Cardiac muscle cell (in vitro differentiated cells and primary cell): Measurements from ENCODE around the gene JAKMIP2. TPM values are rescaled to one million over a fixed set of nuclear protein-coding genes. Genes with fewer than 3 reads are reported as not detected.
"Not testable (repeated sequence)": the region's sequence is repeated elsewhere in the genome, so short reads cannot be mapped to it uniquely, and the experiment has no call there.

Experiments used
- DNase-seq, 2 donors: peaks; one replicate each; pipeline versions ENCODE4 v3.0.0 to v3.0.0-alpha.2; 2010 to 2017; ENCODE audit warnings: low read depth in 1 of 2, low spot score in 1 of 2
- H3K27ac ChIP-seq: fragments of 200-600 bp; sonication (generic); 2 replicates; pipeline ENCODE4 v1.5.1; 2016
- H3K27me3 ChIP-seq: fragments of 200-600 bp; sonication (generic); 2 replicates; pipeline ENCODE4 v1.6.0; 2016; ENCODE audit warnings: control low read depth
- H3K36me3 ChIP-seq: fragments of 200-600 bp; sonication (generic); 2 replicates; pipeline ENCODE4 v1.5.1; 2016; ENCODE audit warnings: control low read depth
- H3K4me1 ChIP-seq: fragments of 200-600 bp; sonication (generic); 2 replicates; pipeline ENCODE4 v1.8.1; 2017; ENCODE audit warnings: low read depth, mild to moderate bottlenecking, mixed run types
- H3K4me3 ChIP-seq: fragments of 200-600 bp; sonication (generic); 2 replicates; pipeline ENCODE4 v1.5.1; 2016; ENCODE audit warnings: mild to moderate bottlenecking
- H3K9me3 ChIP-seq: fragments of 200-600 bp; sonication (generic); 2 replicates; pipeline ENCODE4 v1.5.1; 2017; ENCODE audit warnings: low read depth, mild to moderate bottlenecking, control low read depth
- polyA plus RNA-seq: library from polyadenylated mRNA; unstranded; fragments of >200 nt; fragmentation: Nextera tagmentation; extraction: Ambion mirVana; gene quantifications from 2 replicates; pipeline ENCODE4 v1.2.1, GENCODE V29; 2016
- total RNA-seq: library from RNA; depleted of rRNA; stranded (reverse); fragments of >200 nt; gene quantifications from 2 replicates; pipeline ENCODE4 v1.2.3, GENCODE V29; 2016
- TF ChIP-seq, protein P1 (sequence below): IDR thresholded peaks from 2 replicates; pipeline ENCODE4 v1.5.1; 2012; ENCODE audit warnings: low read depth, mild to moderate bottlenecking, low read length

The JAKMIP2 gene
- total and polyA plus RNA-seq, 2 experiments from 2014 or later, result 14.5 to 15.9 TPM

DNA sequence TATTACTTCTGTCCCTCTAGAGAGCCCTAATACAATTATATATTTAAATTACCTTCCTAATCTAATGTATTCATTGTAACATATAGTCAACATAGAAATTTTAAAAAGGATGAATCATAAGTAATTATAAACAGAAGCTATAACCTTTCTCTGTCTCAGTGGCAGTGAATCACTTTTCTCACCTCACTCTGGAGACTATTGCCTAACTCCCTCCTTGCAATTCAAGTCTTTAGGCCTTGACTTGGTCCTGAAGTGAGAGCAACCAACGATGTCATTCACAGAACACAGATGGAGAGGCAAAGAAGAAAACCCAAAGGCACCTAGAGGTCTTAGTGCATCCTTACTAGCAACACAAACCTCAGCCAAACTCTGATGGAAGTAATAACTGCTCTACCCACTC, 139.4 kb downstream of the JAKMIP2 start:
- TF ChIP-seq, protein P1, sequence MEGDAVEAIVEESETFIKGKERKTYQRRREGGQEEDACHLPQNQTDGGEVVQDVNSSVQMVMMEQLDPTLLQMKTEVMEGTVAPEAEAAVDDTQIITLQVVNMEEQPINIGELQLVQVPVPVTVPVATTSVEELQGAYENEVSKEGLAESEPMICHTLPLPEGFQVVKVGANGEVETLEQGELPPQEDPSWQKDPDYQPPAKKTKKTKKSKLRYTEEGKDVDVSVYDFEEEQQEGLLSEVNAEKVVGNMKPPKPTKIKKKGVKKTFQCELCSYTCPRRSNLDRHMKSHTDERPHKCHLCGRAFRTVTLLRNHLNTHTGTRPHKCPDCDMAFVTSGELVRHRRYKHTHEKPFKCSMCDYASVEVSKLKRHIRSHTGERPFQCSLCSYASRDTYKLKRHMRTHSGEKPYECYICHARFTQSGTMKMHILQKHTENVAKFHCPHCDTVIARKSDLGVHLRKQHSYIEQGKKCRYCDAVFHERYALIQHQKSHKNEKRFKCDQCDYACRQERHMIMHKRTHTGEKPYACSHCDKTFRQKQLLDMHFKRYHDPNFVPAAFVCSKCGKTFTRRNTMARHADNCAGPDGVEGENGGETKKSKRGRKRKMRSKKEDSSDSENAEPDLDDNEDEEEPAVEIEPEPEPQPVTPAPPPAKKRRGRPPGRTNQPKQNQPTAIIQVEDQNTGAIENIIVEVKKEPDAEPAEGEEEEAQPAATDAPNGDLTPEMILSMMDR, result no peak
- Histone ChIP-seq H3K27me3 (no peaks in the 10 kb centered on the region), H3K9me3 (no peaks in the 10 kb centered on the region), H3K4me1 (no peaks in the 10 kb centered on the region), H3K27ac (no peak overlapping the region), H3K36me3 (peaks cover 15% of the 10 kb centered on the region), H3K4me3 (no peak overlapping the region)
- DNase-seq, result no peak

DNA sequence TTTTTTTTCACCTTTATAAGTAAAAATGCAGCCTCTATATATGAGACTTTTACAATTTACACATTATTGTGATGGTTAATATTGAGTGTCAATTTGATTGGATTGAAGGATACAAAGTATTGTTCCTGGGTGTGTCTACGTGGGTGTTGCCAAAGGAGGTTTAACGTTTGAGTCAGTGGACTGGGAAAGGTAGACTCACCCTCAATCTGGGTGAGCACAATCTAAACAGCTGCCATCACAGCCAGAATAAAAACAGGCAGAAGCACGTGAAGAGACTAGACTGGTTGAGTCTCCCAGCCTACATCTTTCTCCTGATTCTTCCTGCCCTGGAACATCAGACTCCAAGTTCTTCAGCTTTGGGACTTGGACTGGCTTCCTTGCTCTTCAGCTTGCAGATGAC, 139.9 kb downstream of the JAKMIP2 start:
- no peak for DNase-seq
- Histone ChIP-seq H3K36me3 (peaks cover 15% of the 10 kb centered on the region), H3K9me3 (no peaks in the 10 kb centered on the region), H3K4me3 (no peak overlapping the region), H3K4me1 (no peaks in the 10 kb centered on the region), H3K27me3 (no peaks in the 10 kb centered on the region), H3K27ac (no peak overlapping the region)
- TF ChIP-seq, protein P1, result no peak

DNA sequence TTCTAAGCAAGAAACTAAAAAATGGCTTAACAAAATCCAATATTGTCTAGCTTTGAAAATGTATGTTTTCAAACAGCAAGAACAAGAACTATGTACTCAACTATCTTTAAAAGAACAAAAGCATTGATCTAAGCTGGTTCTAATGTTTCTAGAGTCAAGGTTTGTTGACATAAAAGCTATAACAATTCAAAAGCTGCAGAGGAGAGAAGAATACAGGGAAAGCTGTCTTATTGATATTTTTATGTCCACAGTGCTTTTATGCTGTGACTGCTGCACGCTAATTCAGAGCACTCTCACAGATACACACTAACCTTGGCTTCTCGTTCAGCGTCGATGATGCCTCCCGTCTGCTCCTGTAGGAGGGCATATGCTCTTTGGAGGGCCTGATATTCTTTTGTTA, 143.2 kb downstream of the JAKMIP2 start:
- TF ChIP-seq, protein P1, result no peak

DNA sequence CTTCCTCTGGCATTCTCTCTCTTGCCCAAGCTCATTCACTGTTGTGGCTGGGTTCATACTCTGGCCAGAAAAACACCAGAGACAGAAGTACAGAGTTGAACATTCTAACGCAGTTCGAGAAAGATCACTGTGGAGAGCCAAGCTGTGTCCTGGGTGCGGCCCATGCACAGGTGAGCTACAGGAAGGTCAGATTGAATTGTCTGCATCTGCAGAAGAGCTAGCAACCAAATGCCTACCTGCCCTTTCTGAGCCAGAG, 145.9 kb downstream of the JAKMIP2 start:
- Histone ChIP-seq H3K4me1 (no peaks in the 10 kb centered on the region), H3K9me3 (no peaks in the 10 kb centered on the region), H3K27ac (no peak overlapping the region), H3K4me3 (no peak overlapping the region), H3K36me3 (peaks cover 15% of the 10 kb centered on the region), H3K27me3 (no peaks in the 10 kb centered on the region)
- no peak for DNase-seq
- TF ChIP-seq, protein P1, result no peak

More for the DNA sequence above, 143.2 kb downstream of the JAKMIP2 start:
- Histone ChIP-seq H3K4me1 (no peaks in the 10 kb centered on the region), H3K4me3 (no peak overlapping the region), H3K36me3 (peaks cover 15% of the 10 kb centered on the region), H3K27me3 (no peaks in the 10 kb centered on the region), H3K27ac (no peak overlapping the region), H3K9me3 (no peaks in the 10 kb centered on the region)
- no peak for DNase-seq

DNA sequence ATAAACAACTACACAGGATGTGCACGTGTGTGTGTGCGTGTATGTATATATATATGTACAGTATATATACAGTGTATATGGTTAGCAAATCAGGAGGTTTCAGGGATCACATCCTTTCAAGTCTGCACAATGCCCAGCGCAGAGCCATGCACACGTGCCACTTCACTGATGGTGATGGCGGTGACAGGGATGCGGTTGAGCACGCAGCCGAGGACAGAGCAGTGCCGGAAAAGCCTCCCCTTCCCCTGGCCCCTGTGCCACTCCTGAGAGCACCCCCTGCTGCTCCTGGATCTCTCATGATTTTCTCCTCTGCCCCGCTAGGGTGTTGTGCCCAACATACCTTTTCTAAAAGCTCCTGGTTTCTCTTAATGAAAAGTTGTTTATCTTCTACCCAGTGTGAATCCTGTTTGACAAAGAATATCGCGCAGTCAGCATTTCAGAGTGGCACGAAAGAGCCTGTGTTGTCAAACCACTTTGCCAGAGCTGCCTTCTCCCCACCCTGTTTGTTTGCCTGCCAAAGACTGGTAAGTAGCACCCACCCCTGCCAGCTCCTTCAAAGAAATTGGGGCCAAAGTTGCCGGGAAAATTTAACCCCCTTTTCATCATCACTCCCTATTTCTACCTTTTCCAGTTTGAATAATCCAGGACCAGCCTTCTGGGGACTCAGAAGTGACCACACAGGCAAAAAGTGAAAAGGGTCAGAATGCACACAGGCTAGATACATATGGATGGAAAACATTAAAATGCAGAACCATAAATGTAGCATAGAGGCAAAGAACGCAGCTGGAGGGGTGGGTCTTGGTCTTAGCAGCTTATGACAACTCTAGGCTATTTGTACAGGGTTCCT, 146.4 kb downstream of the JAKMIP2 start:
- H3K4me1 ChIP-seq, result no peaks in the 10 kb centered on the region
- no peaks in the 10 kb centered on the region for H3K9me3 ChIP-seq

DNA sequence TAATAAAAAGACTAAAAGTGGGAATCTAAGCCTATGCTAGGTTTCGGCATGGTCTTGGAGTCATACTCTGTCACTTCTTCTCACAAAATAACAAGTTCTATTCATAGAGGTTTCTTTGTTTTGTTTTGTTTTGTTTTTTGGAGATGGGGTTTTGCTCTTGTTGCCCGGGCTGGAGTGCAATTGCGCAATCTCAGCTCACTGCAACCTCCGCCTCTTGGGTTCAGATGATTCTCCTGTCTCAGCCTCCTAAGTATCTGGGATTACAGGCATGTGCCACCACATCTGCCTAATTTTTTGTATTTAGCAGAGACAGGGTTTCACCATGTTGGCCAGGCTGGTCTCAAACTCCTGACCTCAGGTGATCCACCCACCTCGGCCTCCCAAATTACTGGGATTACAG, 147.1 kb downstream of the JAKMIP2 start:
- not testable (repeated sequence) for H3K27me3 ChIP-seq, H3K36me3 ChIP-seq, H3K9me3 ChIP-seq, H3K4me3 ChIP-seq, DNase-seq, H3K27ac ChIP-seq, H3K4me1 ChIP-seq

More for the DNA sequence above, 146.4 kb downstream of the JAKMIP2 start:
- TF ChIP-seq, protein P1, result no peak
- Histone ChIP-seq H3K27ac (no peak overlapping the region), H3K4me3 (no peak overlapping the region), H3K36me3 (peaks cover 11% of the 10 kb centered on the region), H3K27me3 (no peaks in the 10 kb centered on the region)
- DNase-seq, result no peak
